Spleen (tissue), 7 donors: Measurements from ENCODE around the gene ATG4C.
A peak's percentile ranks its signal among the peaks of the same experiment; 100 is the strongest.

Source experiments
- POLR2A ChIP-seq, 3 donors: fragments of 450-650 bp; IDR thresholded peaks; one replicate each; pipeline ENCODE4 v1.5.1; 2017; ENCODE audit warnings: antibody characterized with exemption in 3 of 3, mild to moderate bottlenecking in 1 of 3
- TF ChIP-seq, protein P1 (sequence below), 11 experiments: fragments of 200-600 bp in 7 of 11; fragments of 450-650 bp in 4 of 11; sonication (generic) in 4 of 11; IDR thresholded peaks in 8 of 11; conservative IDR thresholded peaks in 3 of 11; 1 replicate in 7 of 11; 2 replicates in 4 of 11; pipeline versions ENCODE4 v1.4.0 to v1.8.0; 2016 to 2021; ENCODE audit warnings: antibody characterized with exemption in 11 of 11, inconsistent platforms in 4 of 11, mild to moderate bottlenecking in 1 of 11
- donor health status: DM: no; HTN: no; CAD: no; lungs with moderate emphysema.
- donor health status: DM: no; HTN: no; CAD: no.
- donor health status: DM: no; HTN: no; CAD: no.

DNA sequence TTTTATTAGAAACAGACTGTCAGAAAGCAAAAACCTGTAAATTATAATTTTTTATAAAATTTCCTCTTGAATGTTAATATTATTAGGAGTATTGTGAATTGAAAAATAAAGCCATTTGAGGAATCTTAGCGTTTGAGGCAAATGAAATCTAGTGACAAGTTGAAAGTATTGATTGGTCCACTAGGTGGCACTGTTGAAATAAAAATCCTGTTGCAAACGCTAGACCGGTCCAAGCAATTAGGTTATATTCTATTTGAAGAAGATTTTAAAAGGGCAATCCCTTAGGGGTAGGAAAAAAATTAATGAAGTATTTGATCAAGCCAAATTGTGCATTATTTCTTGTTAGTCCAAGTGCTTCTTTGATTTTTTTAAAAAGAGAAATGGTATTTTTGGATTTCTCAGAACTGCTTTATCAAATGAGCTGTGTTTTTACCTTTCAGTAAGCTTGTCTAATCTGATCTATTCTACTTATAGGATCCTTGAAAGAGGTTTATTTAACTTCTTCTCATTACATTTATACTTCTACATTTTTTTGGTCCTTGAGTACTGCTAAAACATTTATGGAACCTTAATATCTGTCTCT, 57.7 kb downstream of the ATG4C start:
- TF ChIP-seq, protein P1, sequence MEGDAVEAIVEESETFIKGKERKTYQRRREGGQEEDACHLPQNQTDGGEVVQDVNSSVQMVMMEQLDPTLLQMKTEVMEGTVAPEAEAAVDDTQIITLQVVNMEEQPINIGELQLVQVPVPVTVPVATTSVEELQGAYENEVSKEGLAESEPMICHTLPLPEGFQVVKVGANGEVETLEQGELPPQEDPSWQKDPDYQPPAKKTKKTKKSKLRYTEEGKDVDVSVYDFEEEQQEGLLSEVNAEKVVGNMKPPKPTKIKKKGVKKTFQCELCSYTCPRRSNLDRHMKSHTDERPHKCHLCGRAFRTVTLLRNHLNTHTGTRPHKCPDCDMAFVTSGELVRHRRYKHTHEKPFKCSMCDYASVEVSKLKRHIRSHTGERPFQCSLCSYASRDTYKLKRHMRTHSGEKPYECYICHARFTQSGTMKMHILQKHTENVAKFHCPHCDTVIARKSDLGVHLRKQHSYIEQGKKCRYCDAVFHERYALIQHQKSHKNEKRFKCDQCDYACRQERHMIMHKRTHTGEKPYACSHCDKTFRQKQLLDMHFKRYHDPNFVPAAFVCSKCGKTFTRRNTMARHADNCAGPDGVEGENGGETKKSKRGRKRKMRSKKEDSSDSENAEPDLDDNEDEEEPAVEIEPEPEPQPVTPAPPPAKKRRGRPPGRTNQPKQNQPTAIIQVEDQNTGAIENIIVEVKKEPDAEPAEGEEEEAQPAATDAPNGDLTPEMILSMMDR (IDR thresholded peaks at IDR 0.05 in 8 of 11, conservative IDR thresholded peaks at IDR 0.05 in 3 of 11), result peak in 10 of 11 experiments; percentile 27 to 77 (median 60)
- TF ChIP-seq POLR2A (IDR thresholded peaks at IDR 0.05), result no peak
